Activated CD8-positive, alpha-beta T cell treated with anti-CD3 and anti-CD28 coated beads for 36 hours (primary cell): ENCODE results near the gene SOX13. TPM values are rescaled to one million over a fixed set of nuclear protein-coding genes. Genes with fewer than 3 reads are reported as not detected.
"Not testable (repeated sequence)": the region's sequence is repeated elsewhere in the genome, so short reads cannot be mapped to it uniquely, and the experiment has no call there.

Source experiments
- ATAC-seq: fragments of 200-7000 bp; cut with Tn5 transposase; one replicate; pipeline ENCODE4 v1.10.0; 2021; ENCODE audit warnings: mild to moderate bottlenecking, moderate library complexity
- CTCF ChIA-PET: fragments of 350-600 bp; sonication (Branson Sonifier 250); formaldehyde crosslinking; loops from one replicate; lab custom pipeline; 2021; ENCODE audit warnings: antibody characterized with exemption; lab: Charles Lee
- POLR2A ChIA-PET: fragments of 350-600 bp; sonication (Branson Sonifier 250); formaldehyde crosslinking; loops from one replicate; lab custom pipeline; 2021; ENCODE audit warnings: antibody characterized with exemption; lab: Charles Lee
- DNase-seq: peaks from one replicate; pipeline ENCODE4 v3.0.0-alpha.2; 2020
- H3K27ac Mint-ChIP-seq: one replicate; pipeline ENCODE4 v1.8.0; 2021; ENCODE audit warnings: mild to moderate bottlenecking, mixed read lengths
- H3K27me3 Mint-ChIP-seq: one replicate; pipeline ENCODE4 v1.8.0; 2021; ENCODE audit warnings: mixed read lengths
- H3K36me3 Mint-ChIP-seq: one replicate; pipeline ENCODE4 v1.8.0; 2021; ENCODE audit warnings: low read depth, mixed read lengths
- H3K4me1 Mint-ChIP-seq: one replicate; pipeline ENCODE4 v1.8.0; 2021; ENCODE audit warnings: low read depth, mixed read lengths
- H3K4me3 Mint-ChIP-seq: one replicate; pipeline ENCODE4 v1.8.0; 2021; ENCODE audit warnings: mild to moderate bottlenecking, moderate library complexity, mixed read lengths
- H3K9me3 Mint-ChIP-seq: one replicate; pipeline ENCODE4 v1.8.0; 2021; ENCODE audit warnings: mixed read lengths
- CTCF ChIP-seq: fragments of 200-600 bp; IDR thresholded peaks from one replicate; pipeline ENCODE4 v1.8.0; 2022; ENCODE audit warnings: antibody characterized with exemption, mild to moderate bottlenecking
- intact Hi-C: fragments of 100-400 bp; cut with micrococcal nuclease; formaldehyde crosslinking; loops from one replicate; pipeline ENCODE4 v1.10.0; 2022
- total RNA-seq, 2 experiments: library from RNA; stranded (reverse); gene quantifications; one replicate each; pipeline ENCODE4 v1.2.3, GENCODE V29; 2021

The SOX13 gene
- total RNA-seq, 2 experiments from 2014 or later: 1.6 to 1.7 TPM

- Mint-ChIP-seq H3K4me1 (no peaks in the 10 kb centered on the region), H3K9me3 (no peaks in the 10 kb centered on the region), H3K27ac (no peak overlapping the region), H3K27me3 (no peaks in the 10 kb centered on the region), H3K4me3 (no peak overlapping the region), H3K36me3 (no peaks in the 10 kb centered on the region)
- no peak for TF ChIP-seq CTCF
- ATAC-seq (no peak), DNase-seq (no peak)
- CTCF ChIA-PET: no interaction called here
- intact Hi-C loops: no loop called here
- POLR2A ChIA-PET: no interaction called here
These were observed 27.5 kb upstream of the SOX13 start for GRCh38 chr1:204045430-204045829.

- Mint-ChIP-seq H3K27me3 (no peaks in the 10 kb centered on the region), H3K9me3 (no peaks in the 10 kb centered on the region), H3K36me3 (no peaks in the 10 kb centered on the region), H3K4me1 (no peaks in the 10 kb centered on the region), H3K27ac (no peak overlapping the region), H3K4me3 (no peak overlapping the region)
- DNase-seq: no peak
- intact Hi-C loops: no loop called here
- ChIA-PET POLR2A (no interaction called here), CTCF (no interaction called here)
- TF ChIP-seq CTCF: no peak
- ATAC-seq: no peak
These were observed 26.6 kb upstream of the SOX13 start for GRCh38 chr1:204046346-204046745.

- H3K4me3 Mint-ChIP-seq, H3K4me1 Mint-ChIP-seq, H3K9me3 Mint-ChIP-seq, H3K27ac Mint-ChIP-seq, intact Hi-C loops, H3K36me3 Mint-ChIP-seq, H3K27me3 Mint-ChIP-seq, POLR2A ChIA-PET, ATAC-seq, DNase-seq, CTCF ChIA-PET: not testable (repeated sequence)
These were observed 24.1 kb upstream of the SOX13 start for GRCh38 chr1:204048796-204049195.

- H3K36me3 Mint-ChIP-seq: no peaks in the 10 kb centered on the region
- CTCF ChIA-PET: no interaction called here
- H3K27me3 Mint-ChIP-seq: no peaks in the 10 kb centered on the region
- H3K4me1 Mint-ChIP-seq: no peaks in the 10 kb centered on the region
- no peak overlapping the region for H3K27ac Mint-ChIP-seq
- ATAC-seq: no peak
- no peak for TF ChIP-seq CTCF
- POLR2A ChIA-PET: interaction anchor here (0.6 kb wide), 1 partner anchor 187 kb away, joined by 3 read pairs; no protein-coding TSS in a partner anchor
- intact Hi-C loops: no loop called here
- no peaks in the 10 kb centered on the region for H3K9me3 Mint-ChIP-seq
- no peak for DNase-seq
- H3K4me3 Mint-ChIP-seq: no peak overlapping the region
These were observed 21.7 kb upstream of the SOX13 start for GRCh38 chr1:204051258-204051657.

GRCh38 chr1:204051718-204052117 lies 21.2 kb upstream of the SOX13 start:
- no peaks in the 10 kb centered on the region for H3K36me3 Mint-ChIP-seq
- DNase-seq (no peak), ATAC-seq (no peak)
- H3K4me1 Mint-ChIP-seq: no peaks in the 10 kb centered on the region
- no peak overlapping the region for H3K27ac Mint-ChIP-seq
- no peak overlapping the region for H3K4me3 Mint-ChIP-seq
- ChIA-PET POLR2A (interaction anchor here (0.6 kb wide), 1 partner anchor 187 kb away, joined by 3 read pairs; no protein-coding TSS in a partner anchor), CTCF (no interaction called here)
- H3K9me3 Mint-ChIP-seq: no peaks in the 10 kb centered on the region
- no peak for TF ChIP-seq CTCF
- no peaks in the 10 kb centered on the region for H3K27me3 Mint-ChIP-seq
- intact Hi-C loops: no loop called here

- Mint-ChIP-seq H3K27me3 (no peaks in the 10 kb centered on the region), H3K36me3 (no peaks in the 10 kb centered on the region), H3K9me3 (no peaks in the 10 kb centered on the region), H3K4me3 (no peak overlapping the region), H3K27ac (no peak overlapping the region), H3K4me1 (no peaks in the 10 kb centered on the region)
- ChIA-PET POLR2A (no interaction called here), CTCF (no interaction called here)
- intact Hi-C loops: no loop called here
- no peak for DNase-seq
- no peak for ATAC-seq
- TF ChIP-seq CTCF: no peak
These were observed 19.0 kb upstream of the SOX13 start for GRCh38 chr1:204053893-204054292.
